ENCODE measurements around the gene HLA-DQB1.
"Not testable (repeated sequence)": the region's sequence is repeated elsewhere in the genome, so short reads cannot be mapped to it uniquely, and the experiment has no call there.

The HLA-DQB1 gene

DNA sequence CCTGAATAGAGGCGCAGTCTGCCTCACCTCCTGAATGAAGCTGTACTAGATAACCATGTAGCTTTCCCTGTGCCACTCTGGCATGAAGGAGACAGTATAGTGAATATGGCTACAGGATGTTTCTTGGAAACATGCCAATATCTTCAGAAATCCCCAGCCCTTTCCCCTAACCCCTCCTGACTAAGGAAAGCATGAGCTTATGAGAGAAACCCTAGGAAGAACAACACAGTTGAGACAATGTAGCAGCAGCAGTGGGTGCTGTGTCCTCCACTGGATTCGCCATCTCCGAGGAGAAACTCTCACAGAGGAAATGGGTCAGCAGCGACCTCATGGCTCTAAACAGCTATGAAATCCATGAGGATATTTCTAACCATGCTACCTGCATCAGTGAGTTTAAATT, 22.6 kb downstream of the HLA-DQB1 start:
- H3K4me3 ChIP-seq (replicated peaks; ENCODE audit: low read depth, low read length): no peak overlapping the region
- no peaks in the 10 kb centered on the region for H3K27me3 ChIP-seq (replicated peaks; ENCODE audit: control insufficient read depth, insufficient read depth, low read length)
- DNase-seq (ENCODE audit: extremely low read depth, insufficient read length): no peak
- TF ChIP-seq, protein P1, sequence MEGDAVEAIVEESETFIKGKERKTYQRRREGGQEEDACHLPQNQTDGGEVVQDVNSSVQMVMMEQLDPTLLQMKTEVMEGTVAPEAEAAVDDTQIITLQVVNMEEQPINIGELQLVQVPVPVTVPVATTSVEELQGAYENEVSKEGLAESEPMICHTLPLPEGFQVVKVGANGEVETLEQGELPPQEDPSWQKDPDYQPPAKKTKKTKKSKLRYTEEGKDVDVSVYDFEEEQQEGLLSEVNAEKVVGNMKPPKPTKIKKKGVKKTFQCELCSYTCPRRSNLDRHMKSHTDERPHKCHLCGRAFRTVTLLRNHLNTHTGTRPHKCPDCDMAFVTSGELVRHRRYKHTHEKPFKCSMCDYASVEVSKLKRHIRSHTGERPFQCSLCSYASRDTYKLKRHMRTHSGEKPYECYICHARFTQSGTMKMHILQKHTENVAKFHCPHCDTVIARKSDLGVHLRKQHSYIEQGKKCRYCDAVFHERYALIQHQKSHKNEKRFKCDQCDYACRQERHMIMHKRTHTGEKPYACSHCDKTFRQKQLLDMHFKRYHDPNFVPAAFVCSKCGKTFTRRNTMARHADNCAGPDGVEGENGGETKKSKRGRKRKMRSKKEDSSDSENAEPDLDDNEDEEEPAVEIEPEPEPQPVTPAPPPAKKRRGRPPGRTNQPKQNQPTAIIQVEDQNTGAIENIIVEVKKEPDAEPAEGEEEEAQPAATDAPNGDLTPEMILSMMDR (IDR thresholded peaks at IDR 0.05; ENCODE audit: insufficient read depth, low read length, poor library complexity, severe bottlenecking): no peak
- peaks cover 2% of the 10 kb centered on the region; the same call in 1 of the 2 replicates for H3K36me3 ChIP-seq (ENCODE audit: control insufficient read depth, insufficient read depth, low read length)

DNA sequence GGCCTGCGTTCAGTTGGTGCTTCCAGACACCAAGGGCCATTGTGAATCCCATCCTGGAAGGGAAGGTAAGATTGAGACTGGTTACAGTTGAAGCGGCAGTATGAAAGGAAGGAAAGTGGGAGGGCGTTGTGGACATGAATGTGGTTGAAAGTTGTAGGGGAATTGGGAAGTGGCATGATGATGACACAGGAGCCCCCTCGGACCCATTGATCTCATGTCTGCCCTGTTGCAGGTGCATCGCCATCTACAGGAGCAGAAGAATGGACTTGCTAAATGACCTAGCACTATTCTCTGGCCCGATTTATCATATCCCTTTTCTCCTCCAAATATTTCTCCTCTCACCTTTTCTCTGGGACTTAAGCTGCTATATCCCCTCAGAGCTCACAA, 23.7 kb downstream of the HLA-DQB1 start:
- Histone ChIP-seq H3K27me3 (replicated peaks; ENCODE audit: control insufficient read depth, insufficient read depth, low read length) (no peaks in the 10 kb centered on the region), H3K4me3 (replicated peaks; ENCODE audit: low read depth, low read length) (no peak overlapping the region)
- TF ChIP-seq, protein P1 (IDR thresholded peaks at IDR 0.05; ENCODE audit: insufficient read depth, low read length, poor library complexity, severe bottlenecking): no peak

DNA sequence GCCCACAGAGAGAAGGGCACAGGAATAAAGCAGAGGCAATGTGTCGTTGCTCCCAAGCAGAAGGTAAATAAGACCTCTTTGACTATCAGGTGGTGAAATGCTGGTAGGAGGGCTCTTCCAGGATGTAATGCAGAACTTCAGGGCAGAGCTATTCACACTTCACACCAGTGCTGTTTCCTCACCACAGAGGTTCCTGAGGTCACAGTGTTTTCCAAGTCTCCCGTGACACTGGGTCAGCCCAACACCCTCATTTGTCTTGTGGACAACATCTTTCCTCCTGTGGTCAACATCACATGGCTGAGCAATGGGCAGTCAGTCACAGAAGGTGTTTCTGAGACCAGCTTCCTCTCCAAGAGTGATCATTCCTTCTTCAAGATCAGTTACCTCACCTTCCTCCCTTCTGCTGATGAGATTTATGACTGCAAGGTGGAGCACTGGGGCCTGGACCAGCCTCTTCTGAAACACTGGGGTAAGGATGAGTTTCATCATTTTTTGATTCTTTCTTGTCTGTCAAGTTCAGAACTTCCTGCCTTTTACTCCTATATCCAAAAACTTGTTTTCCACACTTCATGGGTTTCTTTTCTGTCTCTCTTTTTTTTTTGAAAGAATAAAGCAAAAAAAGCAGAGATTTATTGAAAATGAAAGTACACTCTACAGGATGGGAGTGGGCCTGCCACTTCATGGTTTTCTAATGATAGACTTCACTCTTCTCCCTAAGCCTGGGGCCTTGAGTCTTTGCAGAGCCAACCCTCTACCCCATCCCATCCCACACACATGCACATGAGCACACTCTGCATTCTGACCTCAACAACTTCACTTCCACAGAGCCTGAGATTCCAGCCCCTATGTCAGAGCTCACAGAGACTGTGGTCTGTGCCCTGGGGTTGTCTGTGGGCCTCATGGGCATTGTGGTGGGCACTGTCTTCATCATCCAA, 24.4 kb downstream of the HLA-DQB1 start:
- peak overlapping the region; percentile 14 for H3K4me3 ChIP-seq (replicated peaks; ENCODE audit: low read depth, low read length)

More for the DNA sequence above, 23.7 kb downstream of the HLA-DQB1 start:
- DNase-seq (ENCODE audit: extremely low read depth, insufficient read length): no peak
- H3K36me3 ChIP-seq (ENCODE audit: control insufficient read depth, insufficient read depth, low read length): peaks cover 2% of the 10 kb centered on the region; the same call in 1 of the 2 replicates

DNA sequence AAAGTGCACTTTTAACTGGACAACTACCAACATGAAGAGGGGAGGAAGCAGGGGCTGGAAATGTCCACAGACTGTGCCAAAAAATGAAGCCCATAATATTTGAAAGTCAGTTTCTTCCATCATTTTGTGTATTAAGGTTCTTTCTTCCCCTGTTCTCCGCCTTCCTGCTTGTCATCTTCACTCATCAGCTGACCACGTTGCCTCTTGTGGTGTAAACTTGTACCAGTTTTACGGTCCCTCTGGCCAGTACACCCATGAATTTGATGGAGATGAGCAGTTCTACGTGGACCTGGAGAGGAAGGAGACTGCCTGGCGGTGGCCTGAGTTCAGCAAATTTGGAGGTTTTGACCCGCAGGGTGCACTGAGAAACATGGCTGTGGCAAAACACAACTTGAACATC, 25.3 kb downstream of the HLA-DQB1 start:
- no peak for DNase-seq (ENCODE audit: extremely low read depth, insufficient read length)

More for the DNA sequence above, 24.4 kb downstream of the HLA-DQB1 start:
- not testable (repeated sequence) for H3K27me3 ChIP-seq (replicated peaks; ENCODE audit: control insufficient read depth, insufficient read depth, low read length); H3K36me3 ChIP-seq (ENCODE audit: control insufficient read depth, insufficient read depth, low read length); DNase-seq (ENCODE audit: extremely low read depth, insufficient read length)

DNA sequence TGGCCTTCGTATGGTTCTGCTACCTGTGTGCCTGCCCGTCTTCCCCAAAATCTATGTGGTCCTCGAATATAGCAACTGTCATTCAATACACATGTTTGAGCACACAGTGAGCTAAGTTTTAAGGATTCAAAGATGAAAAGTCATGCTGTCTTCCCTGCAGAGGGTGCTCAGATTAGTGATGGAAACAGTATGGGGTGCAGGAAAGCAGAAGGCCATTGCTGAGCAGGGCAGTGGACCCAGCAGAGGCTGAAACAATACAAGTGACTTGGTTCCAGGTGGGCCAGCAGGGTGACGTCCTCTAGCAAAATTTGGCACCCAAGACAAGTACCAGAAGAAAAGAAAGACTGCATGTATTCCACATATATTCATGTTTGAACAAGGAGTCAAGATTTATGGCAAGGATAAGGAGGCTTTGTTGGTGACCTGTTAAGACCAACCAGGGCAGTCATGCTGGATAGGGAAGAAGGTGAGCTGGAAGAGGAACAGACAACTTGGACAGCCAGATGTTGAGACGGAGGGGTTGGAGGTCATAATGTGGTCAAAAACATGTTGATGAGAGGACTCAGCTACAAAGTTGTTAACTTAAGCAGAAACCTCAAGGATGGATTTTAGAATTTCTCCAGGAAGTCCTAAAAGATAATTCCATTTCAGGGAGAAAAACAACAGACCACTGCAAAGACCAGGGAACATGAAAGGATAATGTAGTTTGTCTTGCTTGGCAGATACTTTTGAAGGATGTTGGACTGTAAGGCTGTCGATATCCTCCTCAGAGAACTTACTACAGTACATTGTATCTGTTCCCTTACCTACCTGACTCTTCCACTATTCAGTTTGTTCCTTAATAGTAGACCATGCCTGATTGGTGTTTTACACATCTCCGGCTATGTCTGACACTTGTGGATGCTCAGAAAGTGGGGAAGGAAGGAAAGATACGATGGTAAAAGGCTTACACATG, 26.7 kb downstream of the HLA-DQB1 start:
- TF ChIP-seq, protein P1 (IDR thresholded peaks at IDR 0.05; ENCODE audit: insufficient read depth, low read length, poor library complexity, severe bottlenecking): no peak
- peaks cover 2% of the 10 kb centered on the region; the same call in 1 of the 2 replicates for H3K36me3 ChIP-seq (ENCODE audit: control insufficient read depth, insufficient read depth, low read length)
- DNase-seq (ENCODE audit: extremely low read depth, insufficient read length): no peak
- H3K27me3 ChIP-seq (replicated peaks; ENCODE audit: control insufficient read depth, insufficient read depth, low read length): no peaks in the 10 kb centered on the region
- peak overlapping the region; percentile 64 for H3K4me3 ChIP-seq (replicated peaks; ENCODE audit: low read depth, low read length)

More for the DNA sequence above, 25.3 kb downstream of the HLA-DQB1 start:
- H3K4me3 ChIP-seq (replicated peaks; ENCODE audit: low read depth, low read length): peak overlapping the region; percentile 64
- TF ChIP-seq, protein P1 (IDR thresholded peaks at IDR 0.05; ENCODE audit: insufficient read depth, low read length, poor library complexity, severe bottlenecking): no peak
- H3K27me3 ChIP-seq (replicated peaks; ENCODE audit: control insufficient read depth, insufficient read depth, low read length): no peaks in the 10 kb centered on the region
- H3K36me3 ChIP-seq (ENCODE audit: control insufficient read depth, insufficient read depth, low read length): peaks cover 2% of the 10 kb centered on the region; the same call in 1 of the 2 replicates
